BLaER1 treated with 17β-estradiol and CSF1 and Interleukin-3, amounts not matched to agents 10 nM and 100 nM (cell line): Measurements from ENCODE around the gene THAP4.

ENCODE experiments used
- H3K27ac ChIP-seq, 11 experiments: shearing (Covaris generic); formaldehyde crosslinking; 2 replicates each; pipeline ENCODE4 v1.8.1; 2022
- H3K27me3 ChIP-seq, 11 experiments: shearing (Covaris generic); formaldehyde crosslinking; 2 replicates each; pipeline ENCODE4 v1.8.1; 2022
- H3K36me3 ChIP-seq, 11 experiments: shearing (Covaris generic); formaldehyde crosslinking; 2 replicates each; pipeline ENCODE4 v1.8.1; 2022
- H3K4me1 ChIP-seq, 10 experiments: shearing (Covaris generic); formaldehyde crosslinking; 2 replicates each; pipeline ENCODE4 v1.8.1; 2022
- H3K4me2 ChIP-seq, 11 experiments: shearing (Covaris generic); formaldehyde crosslinking; 2 replicates each; pipeline ENCODE4 v1.8.1; 2022
- H3K4me3 ChIP-seq, 10 experiments: shearing (Covaris generic); formaldehyde crosslinking; 2 replicates each; pipeline ENCODE4 v1.8.1; 2022
- H3K9ac ChIP-seq, 11 experiments: shearing (Covaris generic); formaldehyde crosslinking; 2 replicates each; pipeline ENCODE4 v1.8.1; 2022
- H3K9me3 ChIP-seq, 11 experiments: shearing (Covaris generic); formaldehyde crosslinking; replicated peaks in 1 of 11; 2 replicates each; pipeline ENCODE4 v1.8.1; 2022
- H4K20me1 ChIP-seq, 11 experiments: shearing (Covaris generic); formaldehyde crosslinking; 2 replicates each; pipeline ENCODE4 v1.8.1; 2022
- Cebpa-rat ChIP-seq, 11 experiments: shearing (Covaris generic); IDR thresholded peaks; 2 replicates each; pipeline ENCODE4 v1.8.1; 2022

The THAP4 gene

GRCh38 chr2:241560162-241560882 is 76.6 kb downstream of the THAP4 start:
- H3K4me2 ChIP-seq: no peak overlapping the region
- peaks cover 0 to 22% (median 0%) of the 10 kb centered on the region in 11 experiments; a peak in 2 of 22 replicates for H4K20me1 ChIP-seq
- peaks cover 8 to 39% (median 27%) of the 10 kb centered on the region in 10 experiments; a peak in 17 of 20 replicates for H3K4me1 ChIP-seq
- no peak overlapping the region for H3K27ac ChIP-seq
- no peak overlapping the region for H3K9ac ChIP-seq
- H3K36me3 ChIP-seq: no peaks in the 10 kb centered on the region; a peak in 1 of 22 replicates
- peaks cover 30 to 47% (median 38%) of the 10 kb centered on the region in 11 experiments for H3K27me3 ChIP-seq
- H3K9me3 ChIP-seq: peaks cover 41 to 50% (median 45%) of the 10 kb centered on the region in 11 experiments
- no peak for TF ChIP-seq Cebpa-rat (IDR thresholded peaks at IDR 0.05)
- H3K4me3 ChIP-seq: no peak overlapping the region

- no peak overlapping the region for H3K9ac ChIP-seq
- peaks cover 1 to 31% (median 21%) of the 10 kb centered on the region in 10 experiments; a peak in 17 of 20 replicates for H3K4me1 ChIP-seq
- H4K20me1 ChIP-seq: peaks cover 0 to 22% (median 0%) of the 10 kb centered on the region in 11 experiments; a peak in 2 of 22 replicates
- peaks cover 30 to 47% (median 38%) of the 10 kb centered on the region in 11 experiments for H3K27me3 ChIP-seq
- H3K4me2 ChIP-seq: no peak overlapping the region
- no peak overlapping the region for H3K27ac ChIP-seq
- peaks cover 41 to 50% (median 45%) of the 10 kb centered on the region in 11 experiments for H3K9me3 ChIP-seq
- H3K4me3 ChIP-seq: peak overlapping the region in 1 of 10 experiments; percentile 7; a peak in 1 of 20 replicates
- no peak for TF ChIP-seq Cebpa-rat (IDR thresholded peaks at IDR 0.05)
- H3K36me3 ChIP-seq: no peaks in the 10 kb centered on the region; a peak in 1 of 22 replicates
Observed at GRCh38 chr2:241559323-241560161, 77.4 kb downstream of the THAP4 start.

- Histone ChIP-seq H3K27ac (no peak within 1 kb of the TSS), H3K4me1 (peaks cover 0 to 23% (median 14%) of the 10 kb centered on the region in 10 experiments; a peak in 14 of 20 replicates), H3K27me3 (peaks cover 30 to 47% (median 38%) of the 10 kb centered on the region in 11 experiments), H3K9me3 (peaks cover 41 to 50% (median 45%) of the 10 kb centered on the region in 11 experiments), H4K20me1 (peaks cover 0 to 17% (median 0%) of the 10 kb centered on the region in 11 experiments; a peak in 2 of 22 replicates), H3K36me3 (no peaks in the 10 kb centered on the region; a peak in 1 of 22 replicates), H3K9ac (no peak within 1 kb of the TSS), H3K4me2 (no peak within 1 kb of the TSS), H3K4me3 (peak within 1 kb of the TSS in 1 of 10 experiments; percentile 7; a peak in 2 of 20 replicates)
- TF ChIP-seq Cebpa-rat (IDR thresholded peaks at IDR 0.05): no peak
Observed at GRCh38 chr2:241558532-241559322, 78.2 kb downstream of the THAP4 start, which contains the start of gene BOK. BOK (plus strand) TSS chr2:241558745; CDS start chr2:241559484, 739 bp downstream.

GRCh38 chr2:241556746-241557145 is 80.2 kb downstream of the THAP4 start:
- Histone ChIP-seq H3K4me2 (no peak overlapping the region), H3K4me3 (no peak overlapping the region), H3K9me3 (peaks cover 41 to 50% (median 45%) of the 10 kb centered on the region in 11 experiments), H3K36me3 (no peaks in the 10 kb centered on the region; a peak in 1 of 22 replicates), H4K20me1 (no peaks in the 10 kb centered on the region; a peak in 1 of 22 replicates), H3K27me3 (peaks cover 30 to 47% (median 38%) of the 10 kb centered on the region in 11 experiments), H3K27ac (no peak overlapping the region), H3K4me1 (peaks cover 0 to 5% (median 0%) of the 10 kb centered on the region in 10 experiments; a peak in 4 of 20 replicates), H3K9ac (no peak overlapping the region)
- no peak for TF ChIP-seq Cebpa-rat (IDR thresholded peaks at IDR 0.05)

GRCh38 chr2:241555711-241556110 is 81.2 kb downstream of the THAP4 start:
- Histone ChIP-seq H3K9ac (no peak overlapping the region), H3K27me3 (peaks cover 28 to 43% (median 35%) of the 10 kb centered on the region in 11 experiments), H3K36me3 (no peaks in the 10 kb centered on the region; a peak in 1 of 22 replicates), H4K20me1 (peaks cover 0 to under 1% (median 0%) of the 10 kb centered on the region in 11 experiments; a peak in 1 of 22 replicates), H3K4me3 (no peak overlapping the region), H3K4me2 (peak overlapping the region in 2 of 11 experiments; percentile 1 to 10; a peak in 1 of 22 replicates), H3K9me3 (peaks cover 41 to 50% (median 45%) of the 10 kb centered on the region in 11 experiments), H3K27ac (no peak overlapping the region), H3K4me1 (peaks cover 0 to 5% (median 0%) of the 10 kb centered on the region in 10 experiments; a peak in 4 of 20 replicates)
- TF ChIP-seq Cebpa-rat (IDR thresholded peaks at IDR 0.05): no peak

- no peak overlapping the region for H3K4me2 ChIP-seq
- no peak for TF ChIP-seq Cebpa-rat (IDR thresholded peaks at IDR 0.05)
- peaks cover 0 to 5% (median 0%) of the 10 kb centered on the region in 10 experiments; a peak in 4 of 20 replicates for H3K4me1 ChIP-seq
- no peak overlapping the region for H3K27ac ChIP-seq
- 0 out of 22 replicates have a peak, but pooled peaks cover 0 to 6% (median 0%) of the 10 kb centered on the region in 11 experiments for H4K20me1 ChIP-seq
- H3K9ac ChIP-seq: no peak overlapping the region
- H3K36me3 ChIP-seq: no peaks in the 10 kb centered on the region; a peak in 1 of 22 replicates
- H3K27me3 ChIP-seq: peaks cover 18 to 34% (median 26%) of the 10 kb centered on the region in 11 experiments
- H3K9me3 ChIP-seq: peaks cover 41 to 44% (median 43%) of the 10 kb centered on the region in 11 experiments
- no peak overlapping the region for H3K4me3 ChIP-seq
Observed at GRCh38 chr2:241554610-241555322, 82.2 kb downstream of the THAP4 start.

DNA sequence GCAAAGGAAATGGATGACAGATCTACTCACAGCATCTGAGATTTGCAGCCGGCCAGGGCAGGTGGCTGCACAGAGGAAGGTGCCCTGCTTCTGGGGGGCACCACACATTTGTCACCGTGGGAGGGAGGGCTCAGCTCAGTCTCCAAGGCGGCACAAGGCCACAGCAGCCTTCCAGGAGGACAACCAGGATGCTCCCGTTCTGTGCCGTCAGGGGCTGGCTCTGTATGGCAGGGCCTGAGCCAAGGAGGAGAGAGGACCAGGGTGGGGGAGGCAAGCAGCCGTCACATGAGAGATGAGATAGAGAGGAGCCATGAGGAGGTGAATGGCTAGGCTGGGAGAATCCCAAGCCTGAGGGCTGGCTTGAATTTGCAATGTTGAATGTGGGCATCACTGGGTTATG is 83.0 kb downstream of the THAP4 start:
- no peak overlapping the region for H3K9ac ChIP-seq
- H3K36me3 ChIP-seq: no peaks in the 10 kb centered on the region; a peak in 1 of 22 replicates
- no peak for TF ChIP-seq Cebpa-rat (IDR thresholded peaks at IDR 0.05)
- no peak overlapping the region for H3K4me2 ChIP-seq
- peaks cover 10 to 26% (median 18%) of the 10 kb centered on the region in 11 experiments for H3K27me3 ChIP-seq
- 0 out of 22 replicates have a peak, but pooled peaks cover 0 to 6% (median 0%) of the 10 kb centered on the region in 11 experiments for H4K20me1 ChIP-seq
- H3K4me1 ChIP-seq: peaks cover 0 to 5% (median 0%) of the 10 kb centered on the region in 10 experiments; a peak in 4 of 20 replicates
- H3K4me3 ChIP-seq: no peak overlapping the region
- H3K9me3 ChIP-seq: peaks cover 33 to 37% (median 35%) of the 10 kb centered on the region in 11 experiments
- no peak overlapping the region for H3K27ac ChIP-seq
